OCI-LY1 (cell line): ENCODE data around the gene PDE3B.

Source experiments
- EZH2 ChIP-seq: fragments of 200-600 bp; sonication (generic), shearing (Covaris generic); IDR thresholded peaks from 2 replicates; pipeline ENCODE4 v1.8.0; 2017; ENCODE audit warnings: borderline replicate concordance, mixed run types, mild to moderate bottlenecking, antibody characterized with exemption, low read length, moderate library complexity, mixed read lengths
- TF ChIP-seq, protein P1 (sequence below): fragments of 200-600 bp; sonication (generic), shearing (Covaris generic); IDR thresholded peaks from 2 replicates; pipeline ENCODE4 v1.5.1; 2017; ENCODE audit warnings: mild to moderate bottlenecking, antibody characterized with exemption, low read length, moderate library complexity, mixed read lengths

DNA sequence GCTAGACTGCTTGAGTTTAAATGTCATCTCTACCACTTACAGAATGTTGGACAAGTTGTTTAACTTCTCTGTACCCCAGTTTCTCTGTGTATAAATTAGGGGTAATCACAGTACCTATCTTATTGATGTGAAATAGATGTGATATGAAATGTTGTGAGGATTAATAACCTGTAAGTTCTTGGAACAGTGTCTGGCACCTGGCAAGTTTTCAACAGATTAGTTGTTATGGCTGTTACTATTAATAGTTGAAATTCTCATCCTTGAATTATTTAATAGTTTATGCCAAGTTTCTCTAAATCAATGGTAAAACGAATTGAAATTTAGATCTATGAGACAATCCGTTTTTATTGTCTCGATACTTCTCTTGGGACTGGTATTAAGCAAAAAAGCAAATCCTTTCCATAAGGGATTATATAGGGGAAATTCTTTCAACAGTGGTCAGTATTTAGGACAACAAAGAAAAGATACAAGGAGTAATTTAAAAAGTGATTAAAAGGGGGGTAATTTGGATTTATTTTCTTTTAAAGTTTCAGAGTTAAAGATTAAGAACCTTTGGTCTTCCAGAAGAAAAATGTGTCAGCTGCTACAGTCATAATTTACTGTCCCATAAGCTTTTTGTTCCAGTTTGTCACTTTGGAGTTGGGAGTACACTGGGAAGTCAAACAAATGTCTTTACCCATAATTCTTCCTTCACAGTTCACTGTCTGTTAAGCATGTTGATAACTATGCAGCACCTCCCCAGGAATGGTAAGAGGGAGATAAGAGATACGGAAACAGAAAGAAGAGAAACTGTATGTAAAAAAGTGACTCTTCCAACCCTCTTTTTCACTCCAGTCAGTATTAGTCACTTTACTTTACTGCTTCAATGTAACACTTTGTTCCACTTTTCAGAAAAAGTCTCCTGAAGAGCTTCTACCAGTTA, 13.2 kb downstream of the PDE3B start:
- TF ChIP-seq, protein P1, sequence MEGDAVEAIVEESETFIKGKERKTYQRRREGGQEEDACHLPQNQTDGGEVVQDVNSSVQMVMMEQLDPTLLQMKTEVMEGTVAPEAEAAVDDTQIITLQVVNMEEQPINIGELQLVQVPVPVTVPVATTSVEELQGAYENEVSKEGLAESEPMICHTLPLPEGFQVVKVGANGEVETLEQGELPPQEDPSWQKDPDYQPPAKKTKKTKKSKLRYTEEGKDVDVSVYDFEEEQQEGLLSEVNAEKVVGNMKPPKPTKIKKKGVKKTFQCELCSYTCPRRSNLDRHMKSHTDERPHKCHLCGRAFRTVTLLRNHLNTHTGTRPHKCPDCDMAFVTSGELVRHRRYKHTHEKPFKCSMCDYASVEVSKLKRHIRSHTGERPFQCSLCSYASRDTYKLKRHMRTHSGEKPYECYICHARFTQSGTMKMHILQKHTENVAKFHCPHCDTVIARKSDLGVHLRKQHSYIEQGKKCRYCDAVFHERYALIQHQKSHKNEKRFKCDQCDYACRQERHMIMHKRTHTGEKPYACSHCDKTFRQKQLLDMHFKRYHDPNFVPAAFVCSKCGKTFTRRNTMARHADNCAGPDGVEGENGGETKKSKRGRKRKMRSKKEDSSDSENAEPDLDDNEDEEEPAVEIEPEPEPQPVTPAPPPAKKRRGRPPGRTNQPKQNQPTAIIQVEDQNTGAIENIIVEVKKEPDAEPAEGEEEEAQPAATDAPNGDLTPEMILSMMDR: no peak
- no peak for TF ChIP-seq EZH2
